Esophagus squamous epithelium (tissue), 4 donors: Measurements from ENCODE around the gene ERC2.

Experiments used
- CTCF ChIP-seq, 6 experiments: fragments of 450-650 bp in 4 of 6; fragments of 200-600 bp in 2 of 6; sonication (generic) in 2 of 6; IDR thresholded peaks; one replicate each; pipeline ENCODE4 v1.5.1; 2016 to 2019; ENCODE audit warnings: antibody characterized with exemption in 6 of 6, mild to moderate bottlenecking in 4 of 6, moderate library complexity in 4 of 6
- POLR2A ChIP-seq, 4 donors: fragments of 450-650 bp; IDR thresholded peaks; one replicate each; pipeline ENCODE4 v1.6.1; 2017; ENCODE audit warnings: antibody characterized with exemption in 4 of 4, mild to moderate bottlenecking in 4 of 4, moderate library complexity in 3 of 4

GRCh38 chr3:55572816-55573215 lies 895.5 kb downstream of the ERC2 start:
- TF ChIP-seq CTCF (IDR thresholded peaks at IDR 0.05) (no peak), POLR2A (IDR thresholded peaks at IDR 0.05) (no peak)
